Stimulated activated CD4-positive, alpha-beta T cell treated with anti-CD3 and anti-CD28 coated beads, Interleukin-1b, Interleukin-23, amount 100 ng/mL, for 4 hours (primary cell): Measurements from ENCODE around the gene PTGDS.
"Not testable (repeated sequence)": the region's sequence is repeated elsewhere in the genome, so short reads cannot be mapped to it uniquely, and the experiment has no call there.

Experiments used
- DNase-seq, 2 donors: peaks; one replicate each; pipeline ENCODE4 v3.0.0-alpha.2; 2020; ENCODE audit warnings: low read depth in 2 of 2

Gene PTGDS

DNA sequence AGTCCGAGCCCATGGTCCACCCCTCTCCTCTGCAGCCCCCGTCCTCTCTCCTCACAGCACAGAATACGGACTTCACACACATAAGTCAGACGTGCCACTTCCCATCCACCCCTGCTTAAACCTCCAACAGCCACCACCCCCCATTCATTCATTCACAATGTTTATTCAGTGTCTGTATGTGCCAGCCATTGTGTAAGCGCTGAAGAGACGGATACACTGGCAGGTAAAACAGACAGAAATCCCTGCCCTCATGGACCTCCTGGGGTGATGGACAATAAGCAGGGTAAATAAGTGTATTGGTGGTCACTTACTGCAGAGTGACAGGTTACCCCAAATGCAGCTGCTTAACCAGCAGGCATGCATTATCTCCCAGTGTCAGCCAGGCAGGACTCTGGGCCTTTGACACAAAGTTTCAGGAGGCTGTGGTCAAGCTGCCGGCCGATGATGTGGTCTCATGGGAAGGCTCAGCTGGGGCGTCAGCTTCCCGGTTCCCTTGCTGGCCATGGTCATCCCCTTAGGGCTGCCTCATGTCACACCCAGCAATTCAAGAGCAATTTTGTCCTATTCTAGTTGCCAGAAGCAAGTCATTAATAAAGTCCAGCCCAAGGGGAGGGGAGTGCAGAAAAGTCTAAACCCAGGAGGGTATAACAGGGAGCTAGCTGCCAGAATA lies 13.1 kb downstream of the PTGDS start:
- no peak for DNase-seq

- peak; percentile 93 to 97 for DNase-seq
Measured at GRCh38 chr9:136991993-136992818, 14.9 kb downstream of the PTGDS start, which contains the start of gene PAXX. Gene PAXX, plus strand, starts transcription at chr9:136992422. Its CDS starts 22 bp downstream, at chr9:136992444.

DNA sequence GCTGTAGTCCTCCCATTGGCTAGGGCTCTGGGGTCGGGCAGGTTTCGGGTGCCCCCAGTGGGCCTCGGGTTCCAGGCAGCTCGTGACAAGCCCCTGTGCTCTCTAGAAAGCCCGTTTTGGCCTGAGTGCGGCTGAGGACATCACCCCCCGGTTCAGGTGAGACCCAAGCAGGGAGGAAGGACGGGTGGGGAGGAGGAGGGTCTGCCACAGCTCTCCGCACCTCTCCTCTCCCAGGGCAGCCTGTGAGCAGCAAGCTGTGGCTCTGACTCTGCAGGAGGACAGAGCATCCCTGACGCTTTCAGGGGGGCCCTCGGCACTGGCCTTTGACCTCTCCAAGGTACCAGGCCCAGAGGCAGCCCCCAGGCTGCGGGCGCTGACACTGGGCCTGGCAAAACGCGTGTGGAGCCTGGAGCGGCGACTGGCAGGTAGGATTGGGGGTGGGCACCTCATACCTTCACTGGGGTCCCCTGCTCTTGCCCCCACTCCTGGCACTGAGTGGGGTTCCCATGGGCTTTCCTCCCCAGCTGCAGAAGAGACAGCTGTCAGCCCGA lies 15.6 kb downstream of the PTGDS start:
- DNase-seq: no peak

DNA sequence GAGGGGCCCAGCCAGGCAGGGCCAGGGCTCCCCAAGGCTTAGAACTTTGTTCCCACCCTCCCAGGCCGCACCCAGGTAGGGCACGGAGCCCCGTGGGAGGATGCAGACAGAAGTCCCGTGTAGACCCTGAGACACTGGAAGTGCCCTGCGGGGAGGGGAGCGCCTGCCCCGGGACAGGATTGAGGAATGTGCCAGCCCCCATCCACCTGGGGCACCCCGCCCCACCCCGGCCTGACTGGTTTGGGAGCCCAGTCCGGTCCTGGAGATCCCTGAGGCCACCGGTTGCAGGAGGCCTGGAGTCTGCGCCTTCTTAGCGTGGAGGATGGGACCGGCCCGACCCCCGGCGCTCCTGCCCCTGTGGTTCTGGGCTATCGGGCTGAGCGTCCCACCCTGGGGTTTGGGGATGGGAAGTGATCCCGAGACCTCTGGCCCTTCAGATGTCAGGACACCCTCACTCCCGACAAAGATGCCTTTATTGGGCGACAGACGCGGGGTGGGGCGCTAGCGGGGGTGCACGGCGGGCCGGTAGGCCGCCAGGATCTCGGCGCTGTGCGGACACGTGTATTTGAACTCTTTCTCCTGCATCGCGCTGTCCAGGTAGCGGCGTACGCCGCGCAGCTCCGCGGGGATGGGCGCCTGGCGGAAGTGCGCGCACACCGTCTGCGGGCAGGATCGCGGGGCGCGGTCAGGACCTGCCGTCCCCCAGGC lies 17.0 kb downstream of the PTGDS start:
- no peak for DNase-seq

DNA sequence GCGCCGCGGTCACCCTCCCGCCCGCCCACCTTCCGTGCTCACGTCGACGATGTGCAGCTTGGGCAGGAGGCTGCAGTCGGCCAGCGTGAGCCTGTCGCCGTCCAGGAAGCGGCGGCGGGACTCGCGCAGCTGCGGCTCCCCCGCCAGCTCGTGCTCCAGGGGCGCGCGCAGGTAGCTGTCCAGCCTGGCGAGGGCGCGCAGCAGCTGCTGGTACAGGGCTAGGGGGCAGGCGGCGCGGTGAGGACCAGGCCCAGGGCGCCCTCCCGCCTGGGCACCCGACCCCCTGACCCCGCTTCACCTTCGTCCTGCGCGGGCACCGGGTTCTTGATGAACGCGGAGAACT lies 17.6 kb downstream of the PTGDS start:
- no peak for DNase-seq

GRCh38 chr9:136995362-136995761 lies 18.1 kb downstream of the PTGDS start:
- DNase-seq: no peak

GRCh38 chr9:136995772-136996311 lies 18.5 kb downstream of the PTGDS start:
- DNase-seq: no peak

GRCh38 chr9:136996361-136997292 lies 19.3 kb downstream of the PTGDS start, which contains the start of gene CLIC3:
Gene CLIC3, minus strand, starts transcription at chr9:136996568. Its CDS starts 25 bp downstream, at chr9:136996543.
- no peak for DNase-seq

DNA sequence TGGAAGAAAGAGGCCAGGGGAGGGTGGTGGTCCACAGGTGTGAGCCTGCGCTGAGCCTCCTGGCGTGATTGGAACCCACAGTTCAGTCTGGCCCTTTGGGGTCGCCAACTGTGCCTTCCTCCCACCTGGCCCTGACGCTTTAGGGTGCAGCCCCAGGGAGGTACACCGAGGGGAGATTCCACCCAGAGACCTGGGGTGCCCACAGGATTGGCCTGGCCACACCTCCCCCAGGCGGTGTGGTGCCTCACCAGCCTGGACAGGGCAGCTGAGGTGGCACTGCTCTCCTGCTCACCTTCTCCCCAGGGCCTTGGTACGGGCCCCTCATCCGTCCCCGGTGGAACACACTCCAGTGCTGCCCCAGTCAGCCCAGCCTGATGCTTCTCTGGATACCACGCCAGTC lies 20.1 kb downstream of the PTGDS start:
- no peak for DNase-seq

DNA sequence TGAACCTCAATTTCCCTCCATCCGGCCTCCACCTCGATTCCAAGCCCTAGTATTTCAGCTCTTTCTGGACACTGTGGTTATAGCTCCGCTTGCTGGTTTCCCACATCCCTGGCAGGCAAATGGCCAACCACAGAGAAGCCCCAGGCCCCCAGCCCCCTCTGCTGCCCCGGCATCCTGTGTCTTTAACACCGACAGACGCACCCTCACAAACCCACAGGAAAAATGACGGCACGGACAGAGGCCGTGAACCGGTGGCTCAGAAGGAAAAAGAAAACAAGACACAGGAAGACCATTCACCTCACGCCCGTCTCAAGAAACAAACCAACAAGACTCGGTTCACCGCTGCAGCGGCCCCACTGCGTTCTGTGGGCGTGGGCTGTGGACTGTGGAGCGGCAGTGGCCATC lies 20.5 kb downstream of the PTGDS start:
- DNase-seq: no peak

GRCh38 chr9:137000177-137000930 lies 23.1 kb downstream of the PTGDS start:
- no peak for DNase-seq

DNA sequence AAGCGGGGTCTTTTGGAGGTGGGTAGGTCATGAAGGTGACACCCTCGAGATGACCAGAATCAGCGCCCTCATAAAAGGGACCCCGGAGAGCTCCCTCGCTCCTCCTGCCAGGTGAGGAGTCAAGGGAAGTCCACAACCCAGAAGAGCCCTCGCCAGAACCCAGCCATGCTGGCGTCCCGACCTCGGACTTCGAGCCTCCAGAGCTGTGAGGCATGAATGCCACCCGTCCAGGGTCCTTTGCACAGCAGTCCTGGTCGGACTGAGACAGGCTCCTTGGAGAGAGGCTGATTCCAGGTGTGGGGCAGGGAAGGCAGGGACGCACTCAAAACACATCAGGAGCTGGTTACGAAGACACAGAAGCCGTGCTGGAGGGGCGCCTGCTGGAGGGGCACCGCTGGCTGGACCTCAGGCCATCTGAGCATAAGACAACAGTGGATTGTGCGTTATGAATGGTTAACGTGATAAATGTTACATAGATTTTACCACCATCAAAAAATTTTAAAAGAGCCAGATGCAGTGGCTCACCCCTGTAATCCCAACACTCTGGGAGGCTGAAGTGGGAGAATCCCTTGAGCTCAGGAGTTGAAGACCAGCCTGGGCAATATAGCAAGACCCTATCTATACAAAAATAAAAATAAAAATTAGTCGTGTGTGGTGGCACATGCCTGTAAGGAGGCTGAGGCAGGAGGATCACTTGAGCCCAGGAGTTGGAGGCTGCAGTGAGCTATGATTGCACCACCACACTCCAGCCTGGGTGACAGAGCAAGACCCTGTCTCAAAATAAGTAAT lies 24.7 kb downstream of the PTGDS start:
- no peak for DNase-seq

- DNase-seq: no peak
Measured at GRCh38 chr9:137002646-137003041, 25.3 kb downstream of the PTGDS start.

DNA sequence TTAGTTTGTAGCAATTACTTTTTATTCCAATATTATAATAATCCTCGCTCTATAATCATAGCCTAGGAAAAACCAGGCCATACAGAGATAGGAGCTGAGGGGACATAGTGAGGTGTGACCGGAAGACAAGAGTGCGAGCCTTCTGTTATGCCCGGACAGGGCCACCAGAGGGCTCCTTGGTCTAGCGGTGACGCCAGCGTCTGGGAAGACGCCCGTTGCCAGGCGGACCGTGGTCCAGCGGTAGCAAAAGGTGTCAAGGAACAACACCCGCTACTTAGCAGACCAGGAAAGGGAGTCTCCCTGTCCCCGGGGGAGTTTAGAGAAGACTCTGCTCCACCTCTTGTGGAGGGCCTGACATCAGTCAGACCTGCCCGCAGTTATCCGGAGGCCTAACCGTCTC lies 27.0 kb downstream of the PTGDS start:
- not testable (repeated sequence) for DNase-seq

GRCh38 chr9:137006116-137007003 lies 29.1 kb downstream of the PTGDS start:
- DNase-seq: no peak

DNA sequence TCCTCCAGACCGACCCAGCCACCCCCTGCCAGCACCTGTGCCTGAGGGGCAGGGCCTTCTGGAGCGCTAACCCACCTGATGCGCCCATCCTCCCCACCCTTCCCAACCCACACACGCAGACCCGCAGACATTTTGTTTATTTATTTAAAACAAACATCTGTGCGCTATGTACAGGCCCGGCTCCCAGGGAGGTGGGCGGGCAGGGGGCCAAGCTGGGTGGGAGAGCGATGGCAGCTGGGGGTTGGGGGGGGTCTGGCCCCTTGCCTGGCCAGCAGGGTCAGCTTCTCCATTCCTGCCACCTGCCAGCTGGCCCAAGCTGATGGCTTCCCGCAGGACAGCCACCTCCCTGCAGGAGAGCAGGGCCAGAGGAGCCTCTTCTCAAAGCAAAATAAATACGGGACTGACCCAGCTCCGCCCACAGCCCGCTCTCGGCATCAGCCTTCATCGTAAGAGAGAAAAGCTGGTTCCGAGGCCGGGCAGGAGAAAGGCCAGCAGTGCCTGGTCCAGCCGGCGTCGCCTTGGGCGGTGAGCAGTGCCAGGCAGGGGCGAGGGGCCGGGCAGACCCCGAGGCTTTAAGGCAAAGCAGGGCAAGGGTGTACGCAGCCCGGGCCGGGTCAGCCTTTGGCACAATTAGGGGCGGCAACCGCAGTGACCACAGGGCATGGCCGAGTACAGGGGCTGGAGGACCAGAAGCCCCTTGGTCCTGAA lies 30.0 kb downstream of the PTGDS start:
- DNase-seq: no peak

GRCh38 chr9:137007816-137008270 lies 30.5 kb downstream of the PTGDS start:
- no peak for DNase-seq

- DNase-seq: no peak
Measured at GRCh38 chr9:137008312-137008711, 31.0 kb downstream of the PTGDS start.
